HG02840 (cell line): ENCODE results near the gene FAM53A.
A peak's percentile ranks its signal among the peaks of the same experiment; 100 is the strongest.

ENCODE experiments used
- ATAC-seq: cut with Tn5 transposase; IDR thresholded peaks from one replicate; pipeline ENCODE4 v1.9.1; 2021; ENCODE audit warnings: mild to moderate bottlenecking, moderate library complexity, moderate number of reproducible peaks; ENCODE audit not compliant: unreplicated experiment, low FRiP score

Gene FAM53A, protein sequence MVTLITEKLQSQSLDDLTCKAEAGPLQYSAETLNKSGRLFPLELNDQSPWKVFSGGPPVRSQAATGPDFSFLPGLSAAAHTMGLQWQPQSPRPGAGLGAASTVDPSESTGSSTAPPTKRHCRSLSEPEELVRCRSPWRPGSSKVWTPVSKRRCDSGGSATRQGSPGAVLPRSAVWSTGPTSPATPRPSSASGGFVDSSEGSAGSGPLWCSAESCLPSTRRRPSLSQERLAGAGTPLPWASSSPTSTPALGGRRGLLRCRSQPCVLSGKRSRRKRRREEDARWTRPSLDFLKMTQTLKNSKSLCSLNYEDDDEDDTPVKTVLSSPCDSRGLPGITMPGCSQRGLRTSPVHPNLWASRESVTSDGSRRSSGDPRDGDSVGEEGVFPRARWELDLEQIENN

DNA sequence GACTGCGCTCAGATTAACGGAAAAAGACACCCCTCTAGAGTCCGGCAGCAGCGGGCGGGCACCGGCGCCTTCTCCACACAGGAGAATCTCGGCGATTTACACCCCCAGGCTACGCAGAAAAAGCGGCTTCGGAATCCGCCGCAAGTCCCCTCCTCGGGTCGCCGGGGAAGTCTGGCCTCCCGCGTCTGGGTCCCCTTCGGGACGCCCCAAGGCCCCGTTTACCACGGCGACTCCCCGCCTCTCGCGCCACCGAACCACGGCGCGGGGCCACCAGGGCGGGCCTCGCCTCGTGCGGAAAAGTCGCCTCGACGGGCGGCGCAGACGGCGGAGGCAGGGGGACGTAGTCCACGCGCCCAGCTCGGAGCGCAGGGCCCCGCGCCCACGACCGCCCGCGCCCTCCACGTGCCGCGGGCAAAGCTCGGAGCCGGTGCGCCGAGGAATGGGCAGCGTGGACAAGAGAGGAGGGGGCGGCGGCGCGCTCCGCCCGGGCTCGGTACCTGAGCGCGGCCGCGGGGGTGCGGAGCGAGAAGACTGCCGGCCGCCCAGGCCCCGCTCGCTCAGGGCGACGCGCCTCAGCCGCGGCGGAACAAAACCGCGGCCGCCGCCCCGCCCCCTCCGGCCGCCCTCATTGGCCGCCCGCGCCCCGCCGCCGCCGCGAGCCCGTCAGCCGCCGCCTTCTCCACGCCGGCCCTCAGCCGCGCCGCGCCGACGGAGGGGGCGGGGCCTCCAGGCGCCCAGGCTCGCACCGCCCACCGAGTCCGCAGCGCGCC, at the start of gene FAM53A:
TSS of gene FAM53A (minus strand) at position 578 of the 770 bp plus-strand sequence. CDS start 15,572 bp downstream, outside the sequence.
- peak; percentile 66 for ATAC-seq

DNA sequence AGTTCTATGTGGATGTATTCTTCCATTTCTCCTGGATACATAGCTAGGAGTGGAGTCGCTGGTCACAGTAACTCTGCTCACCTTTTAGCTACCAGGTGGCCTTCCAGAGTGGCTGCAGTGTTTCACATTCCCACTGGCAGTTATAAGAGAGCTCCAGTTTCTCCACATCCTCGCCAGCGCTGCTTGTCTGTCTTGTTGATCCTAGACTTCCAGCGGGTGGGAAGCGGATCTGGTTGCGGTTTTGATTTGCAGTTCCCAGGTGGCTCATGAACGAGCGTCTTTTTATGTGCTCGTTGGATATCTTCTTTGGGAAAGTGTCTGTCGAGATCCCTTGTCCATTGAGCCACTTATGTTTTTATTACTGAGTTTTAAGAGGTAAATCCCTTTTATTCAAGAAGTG, 48.8 kb upstream of the FAM53A start:
- no peak for ATAC-seq

DNA sequence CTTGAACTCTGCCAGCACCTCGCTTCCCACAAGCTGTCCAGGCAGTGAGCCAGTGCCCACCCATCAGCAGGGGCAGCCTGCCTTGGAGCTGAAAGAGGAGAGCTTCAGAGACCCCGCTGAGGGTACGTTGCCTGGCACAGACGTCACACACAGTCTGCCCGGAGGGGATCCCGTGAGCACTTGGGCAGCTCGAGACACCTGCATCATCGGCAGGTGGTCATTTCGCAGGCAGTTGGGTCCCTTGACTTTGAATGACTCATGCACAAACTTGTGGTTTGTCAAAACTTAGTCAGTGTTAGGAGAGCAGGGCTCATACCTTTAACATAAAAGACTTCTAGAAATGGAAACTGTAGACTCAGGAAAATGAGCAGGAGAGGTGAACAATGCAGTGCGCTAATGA, 47.1 kb upstream of the FAM53A start:
- no peak for ATAC-seq

DNA sequence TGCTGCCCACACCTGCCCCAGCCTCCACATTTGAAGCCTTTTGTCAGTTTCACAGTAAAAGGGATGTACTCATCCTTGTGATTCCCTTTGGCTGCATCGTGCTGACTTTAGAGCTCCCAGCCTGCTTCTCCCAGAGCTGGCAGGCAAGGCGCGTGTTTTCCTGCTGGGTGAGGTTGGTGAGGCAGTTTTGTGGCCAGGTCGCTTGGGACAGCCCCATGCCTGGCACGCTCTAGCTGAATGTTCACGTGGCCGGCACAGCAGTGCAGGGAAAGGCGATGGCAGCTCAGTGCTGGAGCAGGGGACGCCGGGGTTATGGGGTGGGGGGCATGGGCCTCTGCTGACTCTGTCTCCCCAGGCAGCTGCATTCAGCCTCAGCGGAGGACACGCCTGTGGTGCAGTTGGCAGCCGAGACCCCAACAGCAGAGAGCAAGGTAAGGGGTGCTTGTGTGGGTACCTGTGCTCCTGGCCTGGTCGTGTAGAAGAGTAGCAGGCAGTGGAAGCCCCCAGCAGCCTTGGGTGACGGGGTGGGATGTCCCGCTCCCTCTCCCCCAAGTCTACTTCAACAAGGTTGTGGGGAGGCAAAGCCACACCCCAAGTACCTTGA, 46.5 kb upstream of the FAM53A start:
- ATAC-seq: no peak

DNA sequence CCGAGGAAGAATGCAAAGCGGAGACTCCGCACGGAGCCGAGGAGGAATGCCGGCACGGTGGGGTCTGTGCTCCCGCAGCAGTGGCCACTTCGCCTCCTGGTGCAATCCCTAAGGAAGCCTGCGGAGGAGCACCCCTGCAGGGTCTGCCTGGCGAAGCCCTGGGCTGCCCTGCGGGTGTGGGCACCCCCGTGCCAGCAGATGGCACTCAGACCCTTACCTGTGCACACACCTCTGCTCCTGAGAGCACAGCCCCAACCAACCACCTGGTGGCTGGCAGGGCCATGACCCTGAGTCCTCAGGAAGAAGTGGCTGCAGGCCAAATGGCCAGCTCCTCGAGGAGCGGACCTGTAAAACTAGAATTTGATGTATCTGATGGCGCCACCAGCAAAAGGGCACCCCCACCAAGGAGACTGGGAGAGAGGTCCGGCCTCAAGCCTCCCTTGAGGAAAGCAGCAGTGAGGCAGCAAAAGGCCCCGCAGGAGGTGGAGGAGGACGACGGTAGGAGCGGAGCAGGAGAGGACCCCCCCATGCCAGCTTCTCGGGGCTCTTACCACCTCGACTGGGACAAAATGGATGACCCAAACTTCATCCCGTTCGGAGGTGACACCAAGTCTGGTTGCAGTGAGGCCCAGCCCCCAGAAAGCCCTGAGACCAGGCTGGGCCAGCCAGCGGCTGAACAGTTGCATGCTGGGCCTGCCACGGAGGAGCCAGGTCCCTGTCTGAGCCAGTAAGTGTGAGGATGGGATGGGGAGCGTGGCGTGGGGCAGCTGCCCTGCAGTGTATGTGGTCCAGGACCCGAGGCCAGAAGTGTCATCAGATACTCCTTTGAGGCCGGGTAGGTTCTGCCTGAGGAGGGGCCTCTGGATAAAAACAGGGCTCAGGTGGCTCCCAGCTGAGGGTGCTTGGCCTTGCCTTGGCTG, 44.2 kb upstream of the FAM53A start:
- no peak for ATAC-seq

DNA sequence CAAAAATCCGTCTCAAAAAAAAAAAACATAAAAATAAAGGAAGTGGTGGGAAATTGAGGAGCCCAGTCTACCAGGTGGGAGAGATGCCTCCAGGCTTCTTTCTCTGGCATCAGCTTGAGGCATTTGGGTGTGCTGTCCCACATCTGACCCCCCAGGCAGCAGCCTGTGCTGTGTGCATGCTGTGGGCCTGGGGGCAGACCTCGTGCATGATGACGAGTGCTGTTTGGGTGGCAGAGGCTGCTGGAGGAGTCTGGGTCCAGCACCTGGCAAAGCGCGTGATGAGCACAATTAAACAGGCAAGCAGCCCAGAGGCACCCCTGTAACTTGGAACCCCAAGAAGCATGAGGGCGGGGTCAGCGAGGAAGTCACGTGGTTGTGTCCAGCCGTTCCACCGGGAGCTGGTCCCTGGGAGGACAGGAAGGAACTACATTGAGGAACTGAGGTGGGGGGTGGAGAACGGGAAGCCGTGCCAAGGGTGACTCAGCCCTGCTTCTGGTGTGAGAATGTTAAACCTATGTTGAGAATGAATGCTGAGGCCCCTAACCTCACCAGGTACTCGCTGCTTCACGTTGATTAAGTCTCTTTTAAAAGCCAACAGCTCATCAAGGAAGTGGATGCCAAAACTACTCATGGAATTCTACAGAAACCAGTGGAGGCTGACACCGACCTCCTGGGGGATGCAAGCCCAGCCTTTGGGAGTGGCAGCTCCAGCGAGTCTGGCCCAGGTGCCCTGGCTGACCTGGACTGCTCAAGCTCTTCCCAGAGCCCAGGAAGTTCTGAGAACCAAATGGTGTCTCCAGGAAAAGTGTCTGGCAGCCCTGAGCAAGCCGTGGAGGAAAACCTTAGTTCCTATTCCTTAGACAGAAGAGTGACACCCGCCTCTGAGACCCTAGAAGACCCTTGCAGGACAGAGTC, 43.3 kb upstream of the FAM53A start:
- ATAC-seq: no peak

DNA sequence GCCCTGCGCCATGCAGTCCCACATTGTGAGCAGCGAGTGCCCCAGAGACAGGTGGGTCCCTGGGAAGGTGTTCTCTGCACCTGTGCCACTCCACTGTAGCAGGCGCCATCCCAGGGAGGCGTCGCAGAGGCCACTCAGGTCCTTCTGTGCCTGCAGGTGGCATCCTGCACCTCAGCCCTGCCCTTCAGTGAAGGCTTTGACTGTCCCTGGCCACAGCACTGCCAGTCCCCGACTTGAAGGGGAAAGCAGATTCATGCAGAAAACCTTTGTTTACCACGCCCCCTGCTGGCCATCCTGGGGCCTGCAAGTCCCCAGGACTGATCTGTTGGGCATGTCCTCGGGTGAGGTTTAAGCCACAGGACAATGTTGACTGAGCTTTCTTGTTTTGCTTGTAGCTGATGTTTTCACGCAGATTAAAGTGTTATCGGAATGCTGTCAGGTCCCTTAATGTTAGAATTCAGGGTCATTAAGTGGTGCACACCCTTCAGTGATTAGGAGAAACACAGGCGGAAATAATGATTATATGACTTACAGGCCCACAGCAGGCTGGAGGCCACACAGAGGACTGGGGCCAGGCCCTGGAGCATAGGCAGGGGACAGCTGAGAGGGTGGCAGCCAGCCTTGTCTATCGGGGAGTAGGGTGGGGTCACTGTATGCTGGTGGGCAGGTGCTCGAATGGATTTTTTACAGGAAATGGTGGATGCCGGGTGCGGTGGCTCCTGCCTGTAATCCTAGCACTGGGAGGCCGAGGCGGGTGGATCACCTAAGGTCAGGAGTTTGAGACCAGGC, 42.2 kb upstream of the FAM53A start:
- no peak for ATAC-seq

DNA sequence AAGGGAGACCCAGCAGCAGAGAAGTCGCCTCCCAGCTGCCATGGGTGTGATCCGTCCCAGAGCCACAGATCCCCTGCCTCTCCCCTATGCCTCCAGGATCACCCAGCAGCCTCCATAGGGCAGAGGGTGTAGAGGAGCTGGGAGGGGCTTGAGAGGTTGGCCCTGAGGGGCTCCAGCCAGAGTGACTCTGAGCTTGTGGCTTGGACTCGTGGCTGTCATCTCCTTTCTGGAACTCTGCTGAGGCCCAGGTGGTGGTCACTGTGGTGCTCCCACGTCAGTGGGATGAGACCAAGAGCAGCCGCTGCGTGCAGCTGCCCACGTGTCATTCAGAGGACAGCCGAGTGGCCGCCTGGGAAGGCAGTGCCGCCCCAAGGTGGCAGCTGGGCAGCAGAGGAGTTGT, 41.4 kb upstream of the FAM53A start:
- ATAC-seq: no peak

DNA sequence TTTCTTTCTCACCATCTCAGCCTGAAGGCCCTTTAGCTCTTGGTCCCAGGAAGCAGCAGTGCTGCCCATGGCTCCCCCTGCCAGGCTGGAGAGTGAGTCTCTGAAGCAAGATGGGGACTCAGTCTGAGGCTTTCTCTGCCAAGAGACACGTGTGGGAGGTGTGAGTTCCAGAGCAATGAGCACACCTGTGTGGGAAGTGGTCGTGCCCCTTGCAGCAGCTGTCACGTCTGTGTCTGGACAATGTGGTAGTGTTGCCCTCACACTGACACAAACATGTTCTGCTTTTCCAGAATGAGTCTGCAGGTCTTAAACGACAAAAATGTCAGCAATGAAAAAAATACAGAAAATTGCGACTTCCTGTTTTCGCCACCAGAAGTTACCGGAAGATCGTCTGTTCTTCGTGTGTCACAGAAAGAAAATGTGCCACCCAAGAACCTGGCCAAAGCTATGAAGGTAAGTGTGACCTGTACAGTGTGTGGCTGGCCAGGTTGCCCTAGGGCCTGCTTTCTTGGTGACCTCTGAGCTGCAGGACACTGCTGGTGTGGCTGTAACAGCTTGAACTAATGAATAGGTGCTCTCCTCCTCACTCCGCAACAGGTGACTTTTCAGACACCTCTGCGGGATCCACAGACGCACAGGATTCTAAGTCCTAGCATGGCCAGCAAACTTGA, 39.2 kb upstream of the FAM53A start:
- ATAC-seq: no peak

DNA sequence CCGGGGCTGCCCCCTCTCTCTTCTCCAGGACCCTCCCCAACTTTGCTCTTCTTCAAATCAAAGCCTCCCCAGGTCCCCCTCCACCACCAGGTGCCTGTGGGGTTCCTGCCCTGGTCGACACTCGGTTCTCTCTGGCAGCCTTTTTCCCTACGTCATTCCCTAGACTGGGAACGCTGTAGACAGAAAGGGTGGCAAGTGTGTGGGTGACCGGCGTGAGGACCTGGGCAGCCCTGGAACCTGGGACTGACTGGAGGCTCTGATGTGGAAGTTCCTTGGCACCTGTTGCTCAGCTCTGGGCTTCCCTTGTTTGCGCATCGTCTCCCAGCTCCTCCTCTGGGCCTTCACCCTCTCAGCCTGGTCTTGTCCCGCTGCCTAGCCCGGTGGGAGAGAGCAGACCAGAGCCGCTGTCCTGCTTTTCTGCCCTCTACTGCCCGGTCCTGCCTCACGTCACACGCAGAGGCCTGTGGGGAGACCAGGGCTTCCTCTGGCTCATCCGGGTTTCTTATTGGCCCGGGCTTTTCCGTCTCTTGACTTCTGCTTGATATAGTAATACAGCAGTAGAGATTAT, 38.5 kb upstream of the FAM53A start:
- ATAC-seq: no peak

DNA sequence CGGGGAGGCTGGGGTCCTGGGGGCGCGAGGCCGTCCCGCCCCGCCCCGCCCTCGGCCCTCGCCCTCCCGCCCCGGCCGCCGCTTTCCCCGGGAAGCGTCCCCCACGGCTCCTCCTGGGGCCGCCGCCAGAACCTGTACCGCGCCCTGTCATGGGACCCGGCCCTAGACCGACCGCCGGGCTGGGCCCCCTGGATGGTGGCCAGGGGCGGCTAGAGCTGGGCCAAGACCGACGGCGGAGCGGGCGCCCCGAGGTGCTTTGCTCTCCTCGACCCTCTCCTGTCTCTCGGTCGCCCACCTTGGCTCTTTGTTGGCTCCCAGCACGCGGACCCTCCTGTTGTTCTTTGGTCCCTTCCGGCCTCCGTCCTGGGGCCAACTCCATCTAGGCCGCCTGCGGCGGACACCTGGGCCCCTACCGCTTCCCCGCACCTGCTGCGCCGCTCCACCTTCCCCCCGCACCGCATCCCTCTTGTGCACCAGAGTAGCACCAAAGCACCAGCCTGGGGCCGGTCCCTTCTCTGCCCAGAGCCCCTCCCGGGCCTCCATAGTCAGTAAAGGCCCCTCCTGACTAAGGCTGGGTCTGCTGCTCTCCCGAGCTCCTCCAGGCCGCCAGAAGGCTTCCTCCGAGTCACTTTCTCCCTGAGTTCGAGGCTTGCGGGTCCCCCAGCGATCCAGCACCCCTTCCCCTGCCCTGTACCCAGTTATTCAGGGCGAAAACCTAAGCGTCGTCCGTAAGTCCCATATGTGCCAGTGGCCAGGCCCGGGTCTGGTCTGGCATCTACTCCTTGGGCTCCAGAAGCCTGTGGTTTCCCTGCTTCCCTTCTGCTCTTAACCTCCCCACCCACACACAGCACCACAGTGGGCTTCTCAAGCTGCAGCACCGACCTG, 37.8 kb upstream of the FAM53A start:
- ATAC-seq: no peak

DNA sequence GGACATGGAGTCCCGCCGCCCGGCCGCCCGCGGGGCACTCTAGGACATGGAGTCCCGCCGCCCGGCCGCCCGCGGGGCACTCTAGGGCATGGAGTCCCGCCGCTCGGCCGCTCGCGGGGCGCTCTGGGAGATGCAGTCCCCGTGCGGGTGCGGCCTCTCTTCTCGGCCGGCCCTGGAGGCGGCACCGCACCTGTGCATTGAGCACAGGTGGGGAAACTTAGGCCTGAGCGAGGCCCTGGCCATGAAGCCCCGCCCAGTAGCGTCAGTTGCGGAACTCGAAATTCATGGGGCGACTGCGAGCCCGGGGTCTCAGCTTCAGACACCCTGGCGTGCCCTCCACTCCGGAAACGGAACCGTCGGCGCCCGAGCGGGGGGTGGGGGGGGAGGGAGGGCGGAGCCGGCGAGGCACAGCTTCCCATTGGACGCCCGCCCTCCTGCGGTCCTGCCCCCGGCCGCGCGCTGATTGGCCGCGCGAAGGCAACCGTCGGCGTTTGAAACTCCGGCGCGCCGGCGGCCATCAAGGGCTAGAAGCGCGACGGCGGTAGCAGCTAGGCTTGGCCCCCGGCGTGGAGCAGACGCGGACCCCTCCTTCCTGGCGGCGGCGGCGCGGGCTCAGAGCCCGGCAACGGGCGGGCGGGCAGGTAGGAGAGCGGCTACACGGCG, 37.0 kb upstream of the FAM53A start, which contains the start of the genes TACC3 and TMEM129:
TSS of gene TACC3 (plus strand) at position 519 of the 663 bp plus-strand sequence. CDS start 1,901 bp downstream, outside the sequence.
TSS of gene TMEM129 (minus strand) at position 321 of the 663 bp plus-strand sequence. CDS start 486 bp downstream, outside the sequence.
- ATAC-seq: peak; percentile 75

DNA sequence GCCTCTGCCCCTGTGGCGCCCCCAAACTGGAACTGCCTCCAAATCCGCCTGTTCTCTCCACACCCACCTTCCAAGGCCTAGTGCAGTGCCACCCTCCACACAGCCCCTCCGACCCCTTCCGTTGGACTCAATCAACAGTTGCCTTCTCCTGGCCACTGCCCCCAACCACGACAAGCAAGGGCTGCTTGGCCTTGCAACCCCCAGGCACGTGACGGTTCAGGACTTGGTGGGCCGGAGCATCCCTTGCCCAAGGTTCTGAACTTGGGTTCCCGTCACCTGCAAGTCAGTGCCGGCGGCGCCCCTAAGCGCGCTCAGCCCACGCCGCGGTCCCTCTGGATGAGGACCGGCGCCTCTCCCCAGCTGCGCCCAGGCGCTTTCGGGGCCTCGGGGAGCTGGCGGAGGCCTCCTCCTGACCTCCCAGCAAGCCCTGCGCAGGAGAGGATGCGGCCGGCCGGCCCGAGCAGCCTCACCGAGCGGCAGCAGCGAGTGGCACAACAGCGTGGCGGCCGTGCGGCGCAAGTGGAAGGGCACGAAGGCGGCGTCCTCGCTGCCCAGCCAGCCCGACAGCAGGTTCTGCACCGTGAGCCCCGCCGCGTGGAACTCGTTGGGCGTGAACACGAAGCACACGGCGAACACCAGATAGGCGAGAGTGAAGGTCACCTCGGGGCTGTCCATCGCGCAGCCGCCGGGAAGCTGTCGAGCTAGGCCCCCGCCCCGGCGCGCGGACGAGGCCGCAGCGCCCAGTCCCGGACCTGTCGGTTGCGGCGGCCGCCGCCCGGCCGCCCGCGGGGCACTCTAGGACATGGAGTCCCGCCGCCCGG, 36.3 kb upstream of the FAM53A start:
- ATAC-seq: peak; percentile 10

DNA sequence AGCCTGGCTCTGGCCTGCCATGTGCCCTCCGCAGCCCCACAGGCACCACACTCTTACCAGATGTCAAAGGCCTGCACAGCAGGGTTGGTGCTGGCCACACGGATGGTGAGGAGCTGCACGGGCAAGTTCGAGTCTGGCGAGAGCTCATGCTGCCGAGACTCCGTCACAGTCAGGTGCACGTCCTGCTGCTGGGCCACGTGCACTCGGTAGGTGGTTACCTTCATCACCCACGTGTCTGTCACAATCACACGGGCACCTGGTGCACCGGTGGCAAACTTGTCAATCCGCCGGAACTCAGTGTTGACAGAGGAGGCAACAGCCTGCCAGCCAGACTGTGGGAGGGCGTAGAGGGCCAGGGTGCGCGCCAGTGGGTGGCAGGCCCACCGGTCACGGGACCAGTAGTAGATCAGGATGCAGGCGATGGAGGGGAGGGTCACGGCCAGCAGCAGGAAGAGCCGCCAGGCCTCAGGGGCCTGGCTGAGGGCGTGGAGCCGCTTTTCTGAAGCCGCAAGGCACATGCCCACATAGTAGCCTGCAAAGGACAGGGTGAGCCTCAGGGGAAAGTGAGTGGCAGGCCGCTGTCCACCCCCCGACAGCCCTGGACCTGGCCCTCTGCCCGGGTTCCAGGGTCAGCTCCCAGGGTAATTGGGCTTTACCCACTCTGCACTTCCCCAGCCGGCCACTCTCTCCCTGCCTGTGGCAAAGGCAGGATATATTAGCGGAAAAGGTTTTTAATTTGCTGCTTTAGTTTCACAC, 34.2 kb upstream of the FAM53A start:
- ATAC-seq: no peak
